RPMI7951 (cell line): Measurements from ENCODE around the gene NPHS2. TPM values are rescaled to one million over a fixed set of nuclear protein-coding genes. Genes with fewer than 3 reads are reported as not detected.
A peak's percentile ranks its signal among the peaks of the same experiment; 100 is the strongest.

ENCODE experiments used
- DNase-seq: peaks from one replicate; pipeline ENCODE4 v3.0.0-alpha.2; 2012; ENCODE audit warnings: low read depth
- total RNA-seq: library from RNA; depleted of rRNA; stranded (reverse); fragments of >200 nt; shearing (Covaris generic); gene quantifications from 2 replicates; pipeline ENCODE4 v1.2.3, GENCODE V29; 2014; rRNA removed

Gene NPHS2
- total RNA-seq, result not detected in 2 replicates

GRCh38 chr1:179575497-179576314, at the start of gene NPHS2:
NPHS2 (minus strand) TSS chr1:179575948; CDS start chr1:179575864, 84 bp downstream.
- no peak for DNase-seq

- DNase-seq, result no peak
These were observed 36.6 kb upstream of the NPHS2 start for GRCh38 chr1:179612361-179612760.

GRCh38 chr1:179601093-179601492, 25.3 kb upstream of the NPHS2 start:
- DNase-seq, result no peak

GRCh38 chr1:179599623-179600249, 24.0 kb upstream of the NPHS2 start:
- peak; percentile 31 for DNase-seq

GRCh38 chr1:179598631-179599030, 22.9 kb upstream of the NPHS2 start:
- no peak for DNase-seq

- no peak for DNase-seq
These were observed 16.1 kb upstream of the NPHS2 start, which contains the start of gene TDRD5 for GRCh38 chr1:179591592-179592580. TDRD5 (plus strand) TSS chr1:179591832; CDS start chr1:179592616, 784 bp downstream.

GRCh38 chr1:179591253-179591591, 15.5 kb upstream of the NPHS2 start:
- DNase-seq, result no peak

GRCh38 chr1:179590671-179591070, 14.9 kb upstream of the NPHS2 start:
- DNase-seq, result no peak

GRCh38 chr1:179589509-179589908, 13.8 kb upstream of the NPHS2 start:
- no peak for DNase-seq

- DNase-seq, result no peak
These were observed 12.8 kb upstream of the NPHS2 start for GRCh38 chr1:179588425-179589024.

GRCh38 chr1:179587336-179587735, 11.6 kb upstream of the NPHS2 start:
- DNase-seq, result no peak

- peak; percentile 42 for DNase-seq
These were observed 10.5 kb upstream of the NPHS2 start for GRCh38 chr1:179586107-179586823.

- no peak for DNase-seq
These were observed 8.1 kb upstream of the NPHS2 start for GRCh38 chr1:179583771-179584320.

GRCh38 chr1:179576509-179576908, 761 bp upstream of the NPHS2 start:
- no peak for DNase-seq

- no peak for DNase-seq
These were observed 17.7 kb downstream of the NPHS2 start for GRCh38 chr1:179558078-179558477.

- no peak for DNase-seq
These were observed 21.3 kb downstream of the NPHS2 start for GRCh38 chr1:179554427-179554826.

GRCh38 chr1:179550746-179551682, 24.7 kb downstream of the NPHS2 start:
- peak; percentile 80 for DNase-seq

GRCh38 chr1:179549368-179549700, 26.4 kb downstream of the NPHS2 start:
- DNase-seq, result no peak

- no peak for DNase-seq
These were observed 26.9 kb downstream of the NPHS2 start for GRCh38 chr1:179548666-179549367.
